Spleen (tissue), 11 donors: ENCODE results near the gene ACMSD. TPM values are rescaled to one million over a fixed set of nuclear protein-coding genes. Genes with fewer than 3 reads are reported as not detected.
"Not testable (repeated sequence)": the region's sequence is repeated elsewhere in the genome, so short reads cannot be mapped to it uniquely, and the experiment has no call there.

Experiments used
- DNase-seq: peaks from one replicate; pipeline ENCODE4 v3.0.0-alpha.2; 2020
- H3K27ac ChIP-seq, 8 donors: fragments of 200-600 bp; sonication (generic) in 7 of 8; 1 replicate in 4 of 8; 2 replicates in 4 of 8; pipeline versions ENCODE4 v1.5.0 to v1.8.0; 2016 to 2021; ENCODE audit warnings: inconsistent platforms in 4 of 8, mild to moderate bottlenecking in 4 of 8, moderate library complexity in 1 of 8
- H3K27me3 ChIP-seq, 7 donors: fragments of 200-600 bp; sonication (generic) in 6 of 7; replicated peaks in 1 of 7; 1 replicate in 4 of 7; 2 replicates in 3 of 7; pipeline versions ENCODE4 v1.5.0 to v1.8.0; 2016 to 2021; ENCODE audit warnings: inconsistent platforms in 3 of 7, mild to moderate bottlenecking in 1 of 7
- H3K36me3 ChIP-seq, 6 donors: fragments of 200-600 bp; sonication (generic) in 5 of 6; 1 replicate in 4 of 6; 2 replicates in 2 of 6; pipeline versions ENCODE4 v1.5.0 to v1.8.0; 2016 to 2021; ENCODE audit warnings: inconsistent platforms in 2 of 6
- H3K4me1 ChIP-seq, 6 donors: fragments of 200-600 bp; sonication (generic) in 5 of 6; 1 replicate in 3 of 6; 2 replicates in 3 of 6; pipeline versions ENCODE4 v1.5.0 to v1.8.0; 2016 to 2021; ENCODE audit warnings: inconsistent platforms in 3 of 6
- H3K4me3 ChIP-seq, 8 donors: fragments of 200-600 bp; sonication (generic) in 7 of 8; 1 replicate in 4 of 8; 2 replicates in 4 of 8; pipeline versions ENCODE4 v1.5.0 to v1.8.0; 2016 to 2021; ENCODE audit warnings: inconsistent platforms in 4 of 8, mild to moderate bottlenecking in 4 of 8, moderate library complexity in 2 of 8
- H3K9me3 ChIP-seq, 8 donors: fragments of 200-600 bp; sonication (generic) in 7 of 8; 1 replicate in 4 of 8; 2 replicates in 4 of 8; pipeline versions ENCODE4 v1.5.0 to v1.8.0; 2016 to 2021; ENCODE audit warnings: inconsistent platforms in 4 of 8
- CTCF ChIP-seq, 11 experiments: fragments of 200-600 bp in 7 of 11; fragments of 450-650 bp in 4 of 11; sonication (generic) in 4 of 11; IDR thresholded peaks in 8 of 11; conservative IDR thresholded peaks in 3 of 11; 1 replicate in 7 of 11; 2 replicates in 4 of 11; pipeline versions ENCODE4 v1.4.0 to v1.8.0; 2016 to 2021; ENCODE audit warnings: antibody characterized with exemption in 11 of 11, inconsistent platforms in 4 of 11, mild to moderate bottlenecking in 1 of 11
- POLR2A ChIP-seq, 3 donors: fragments of 450-650 bp; IDR thresholded peaks; one replicate each; pipeline ENCODE4 v1.5.1; 2017; ENCODE audit warnings: antibody characterized with exemption in 3 of 3, mild to moderate bottlenecking in 1 of 3
- POLR2AphosphoS5 ChIP-seq, 3 donors: sonication (generic); formaldehyde crosslinking; IDR thresholded peaks; one replicate each; pipeline ENCODE4 v1.5.1; 2017; ENCODE audit warnings: antibody characterized with exemption in 3 of 3
- WGBS, 5 donors: extraction: QIAGEN DNeasy Blood & Tissue Kit in 3 of 5; methylation state at CpG; one replicate each; pipeline versions ENCODE4 v1.1.5 to v1.1.7; 2013 to 2018; 5-methylcytosine and 5-hydroxymethylcytosine counted together
- intact Hi-C: fragments of 100-400 bp; cut with DNase I; formaldehyde crosslinking; loops from one replicate; pipeline ENCODE4 v1.15.0; 2023; ENCODE audit warnings: low total_unique reads
- polyA plus RNA-seq, 3 donors: library from polyadenylated mRNA; stranded (reverse); fragments of 200-250 nt; gene quantifications; one replicate each; pipeline ENCODE4 v1.2.1, GENCODE V29; 2013
- total RNA-seq, 7 donors: library from RNA; depleted of rRNA in 3 of 7; stranded (reverse); fragments of >200 nt in 3 of 7; fragmentation: NEBNext Ultra II Directional in 4 of 7; extraction: Animal tissue kit (Norgen Biotek cat#: 25700) in 4 of 7; gene quantifications; one replicate each; pipeline versions ENCODE4 v1.1.0 to v1.2.1, GENCODE V29; 2016 to 2021
- donor health status: healthy with polysubstance abuse.
- donor health status: DM: no; HTN: no; CAD: no; lungs with moderate emphysema.
- donor health status: DM: no; HTN: no; CAD: no.
- donor health status: Bipolar disorder and iron deficiency.
- donor health status: healthy.
- donor health status: DM: no; HTN: no; CAD: no.
- donor health status: DM: yes; HTN: yes; CAD: no.

Gene ACMSD
- total and polyA plus RNA-seq, 10 donors = not detected

GRCh38 chr2:134905168-134905567 lies 66.8 kb downstream of the ACMSD start:
- Histone ChIP-seq H3K27ac (no peak overlapping the region), H3K4me3 (no peak overlapping the region), H3K9me3 (peaks cover 0 to 14% (median 5%) of the 10 kb centered on the region in 8 donors), H3K36me3 (no peaks in the 10 kb centered on the region), H3K4me1 (no peaks in the 10 kb centered on the region), H3K27me3 (no peaks in the 10 kb centered on the region)
- no peak for TF ChIP-seq POLR2AphosphoS5 (IDR thresholded peaks at IDR 0.05)
- no peak for TF ChIP-seq POLR2A (IDR thresholded peaks at IDR 0.05)
- TF ChIP-seq CTCF (IDR thresholded peaks at IDR 0.05 in 8 of 11, conservative IDR thresholded peaks at IDR 0.05 in 3 of 11) = no peak
- 93 to 97% (median 96%) methylated on average over 2 of the region's 2 CpGs for WGBS, 5 donors
- intact Hi-C loops = no loop called here
- DNase-seq = no peak

- DNase-seq = no peak
- H3K36me3 ChIP-seq = no peaks in the 10 kb centered on the region
- H3K27ac ChIP-seq = no peak overlapping the region
- 55 to 87% (median 83%) methylated on average over 2 of the region's 2 CpGs for WGBS, 5 donors
- peaks cover 0 to 14% (median 5%) of the 10 kb centered on the region in 8 donors for H3K9me3 ChIP-seq
- no peak overlapping the region for H3K4me3 ChIP-seq
- intact Hi-C loops = no loop called here
- H3K4me1 ChIP-seq = no peaks in the 10 kb centered on the region
- TF ChIP-seq CTCF (IDR thresholded peaks at IDR 0.05 in 8 of 11, conservative IDR thresholded peaks at IDR 0.05 in 3 of 11) (no peak), POLR2AphosphoS5 (IDR thresholded peaks at IDR 0.05) (no peak), POLR2A (IDR thresholded peaks at IDR 0.05) (no peak)
- no peaks in the 10 kb centered on the region for H3K27me3 ChIP-seq
These were observed 68.3 kb downstream of the ACMSD start for GRCh38 chr2:134906726-134907125.

- H3K27me3 ChIP-seq, H3K4me3 ChIP-seq, intact Hi-C loops, H3K36me3 ChIP-seq, H3K4me1 ChIP-seq, H3K27ac ChIP-seq, DNase-seq: not testable (repeated sequence)
- WGBS, 5 donors = 85 to 92% (median 85%) methylated on average over 1 of the region's 1 CpG
- H3K9me3 ChIP-seq = peaks cover 0 to 14% (median 5%) of the 10 kb centered on the region in 8 donors
These were observed 69.2 kb downstream of the ACMSD start for GRCh38 chr2:134907441-134908116.

- WGBS, 5 donors = 84 to 89% (median 87%) methylated on average over 2 of the region's 2 CpGs
- Histone ChIP-seq H3K4me3 (no peak overlapping the region), H3K36me3 (no peaks in the 10 kb centered on the region), H3K4me1 (no peaks in the 10 kb centered on the region), H3K9me3 (peaks cover 0 to 18% (median 5%) of the 10 kb centered on the region in 8 donors), H3K27me3 (no peaks in the 10 kb centered on the region), H3K27ac (no peak overlapping the region)
- DNase-seq = no peak
- TF ChIP-seq POLR2AphosphoS5 (IDR thresholded peaks at IDR 0.05) = no peak
- TF ChIP-seq CTCF (IDR thresholded peaks at IDR 0.05 in 8 of 11, conservative IDR thresholded peaks at IDR 0.05 in 3 of 11) = no peak
- TF ChIP-seq POLR2A (IDR thresholded peaks at IDR 0.05) = no peak
- intact Hi-C loops = no loop called here
These were observed 72.5 kb downstream of the ACMSD start for GRCh38 chr2:134910763-134911399.
